NCI-H1092 treated with DMSO at 0.1 percent for 48 hours (cell line): ENCODE data around the gene SMARCAL1.

ENCODE experiments used
- DNase-seq: peaks from one replicate; lab custom pipeline; 2025; lab: John Stamatoyannopoulos, UW

The SMARCAL1 gene

GRCh38 chr2:216392945-216393840, 19.1 kb upstream of the SMARCAL1 start:
- no peak for DNase-seq

DNA sequence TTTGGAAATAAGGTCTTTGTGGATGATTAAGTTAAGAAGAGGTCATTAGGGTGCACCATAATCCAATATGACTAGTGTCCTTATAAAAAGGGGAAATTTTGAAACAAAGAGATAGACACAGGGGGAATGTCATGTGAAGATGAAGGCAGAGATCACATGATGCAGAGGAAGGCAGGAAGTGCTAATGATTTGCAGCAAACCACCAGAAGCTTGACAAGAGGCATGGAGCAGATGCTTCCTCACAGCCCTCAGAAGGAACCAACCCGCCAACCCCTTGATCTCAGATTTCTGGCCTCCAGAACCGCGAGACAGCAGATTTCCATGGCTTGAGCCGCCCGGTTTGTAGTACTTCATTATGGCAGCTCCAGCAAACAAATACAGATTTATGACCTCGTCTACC, 17.4 kb upstream of the SMARCAL1 start:
- no peak for DNase-seq

DNA sequence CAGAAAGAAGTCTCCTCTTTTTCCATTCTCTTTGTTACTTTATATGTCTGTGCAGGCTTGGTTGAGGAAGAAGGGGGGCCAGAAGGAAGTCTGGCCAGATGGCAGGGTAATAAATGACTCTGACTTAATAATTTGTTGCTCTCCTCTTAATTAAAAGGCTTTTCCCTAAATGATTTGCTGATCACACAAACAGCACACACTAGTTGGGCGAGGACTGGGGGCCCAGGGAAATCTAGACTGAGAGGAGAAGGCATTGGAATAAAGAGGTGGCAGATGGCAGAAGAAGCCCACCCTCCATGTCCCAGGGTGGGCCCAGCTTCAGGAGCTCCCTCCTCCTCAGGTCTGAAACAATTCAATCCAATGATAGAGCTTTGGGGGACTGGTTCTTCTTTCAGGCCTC, 12.7 kb upstream of the SMARCAL1 start:
- DNase-seq, result no peak

- no peak for DNase-seq
Measured at GRCh38 chr2:216402751-216403150, 9.5 kb upstream of the SMARCAL1 start.

GRCh38 chr2:216404010-216404618, 8.2 kb upstream of the SMARCAL1 start:
- DNase-seq, result no peak

- no peak for DNase-seq
Measured at GRCh38 chr2:216405588-216405987, 6.7 kb upstream of the SMARCAL1 start.

DNA sequence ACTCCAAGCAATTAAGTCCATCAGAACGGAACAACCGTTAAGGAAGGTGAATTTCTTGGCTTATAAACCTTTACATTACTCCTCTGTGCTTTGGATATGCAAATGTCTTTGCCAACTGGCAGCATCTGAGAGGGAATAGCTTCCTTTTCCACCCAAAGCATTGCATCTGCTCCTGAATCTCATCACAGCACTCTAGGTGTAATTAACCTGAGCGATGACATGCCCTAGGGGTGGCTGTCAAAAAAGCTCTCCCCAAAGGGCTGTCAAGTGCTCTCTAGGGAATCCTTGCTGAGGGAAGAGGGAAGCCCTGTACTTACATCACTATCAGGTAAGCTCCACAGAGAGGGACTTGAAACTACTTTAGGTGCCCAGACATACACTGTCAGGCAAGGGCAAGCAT, 5.5 kb upstream of the SMARCAL1 start:
- no peak for DNase-seq

GRCh38 chr2:216408426-216409290, 3.6 kb upstream of the SMARCAL1 start:
- no peak for DNase-seq

GRCh38 chr2:216410550-216410949, 1.7 kb upstream of the SMARCAL1 start:
- no peak for DNase-seq

GRCh38 chr2:216413882-216414281, 1.6 kb downstream of the SMARCAL1 start:
- no peak for DNase-seq

GRCh38 chr2:216414772-216415319, 2.6 kb downstream of the SMARCAL1 start:
- no peak for DNase-seq

- no peak for DNase-seq
Measured at GRCh38 chr2:216415541-216415940, 3.3 kb downstream of the SMARCAL1 start.

- DNase-seq, result no peak
Measured at GRCh38 chr2:216416571-216417307, 4.5 kb downstream of the SMARCAL1 start.

DNA sequence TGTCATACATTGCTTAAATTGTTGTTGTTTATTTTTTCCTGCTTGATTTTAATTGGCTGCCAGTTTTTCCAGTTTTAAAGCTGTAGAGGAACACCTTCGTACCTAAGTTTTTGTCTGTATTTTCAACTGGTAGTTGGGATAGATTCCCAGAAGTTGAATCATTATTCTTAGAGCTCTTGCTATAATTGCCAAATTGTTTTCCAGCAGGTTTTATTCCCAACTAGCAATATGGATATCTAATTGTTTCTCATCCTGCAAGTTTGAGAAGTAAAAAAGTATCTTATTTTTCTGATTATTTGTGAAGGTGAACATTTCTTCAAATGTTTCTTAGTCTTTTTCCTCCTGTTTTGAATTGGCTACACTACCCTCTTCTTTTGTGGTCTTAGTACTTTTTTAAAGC, 6.7 kb downstream of the SMARCAL1 start:
- DNase-seq, result no peak

- DNase-seq, result no peak
Measured at GRCh38 chr2:216420367-216421101, 8.2 kb downstream of the SMARCAL1 start.

DNA sequence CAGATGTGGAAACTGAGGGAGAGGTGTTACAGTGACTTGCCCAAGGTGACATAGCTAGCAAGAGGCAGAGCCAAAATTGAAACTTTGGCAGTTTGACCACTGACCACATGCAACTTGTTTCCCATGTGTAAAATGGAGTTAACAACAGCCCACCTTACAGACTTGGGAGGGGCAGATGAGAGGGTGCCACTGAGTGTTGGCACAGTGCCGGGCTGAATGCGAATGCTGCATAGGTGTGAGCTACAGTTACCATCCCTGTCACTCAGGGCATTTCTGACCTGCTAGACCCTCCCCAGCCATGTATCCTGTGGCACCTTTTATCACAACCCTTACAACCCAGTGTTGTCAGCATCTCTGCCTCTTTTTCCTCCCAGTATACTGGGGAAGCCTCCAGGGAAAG, 10.8 kb downstream of the SMARCAL1 start:
- no peak for DNase-seq

GRCh38 chr2:216424274-216424673, 12.0 kb downstream of the SMARCAL1 start:
- no peak for DNase-seq

DNA sequence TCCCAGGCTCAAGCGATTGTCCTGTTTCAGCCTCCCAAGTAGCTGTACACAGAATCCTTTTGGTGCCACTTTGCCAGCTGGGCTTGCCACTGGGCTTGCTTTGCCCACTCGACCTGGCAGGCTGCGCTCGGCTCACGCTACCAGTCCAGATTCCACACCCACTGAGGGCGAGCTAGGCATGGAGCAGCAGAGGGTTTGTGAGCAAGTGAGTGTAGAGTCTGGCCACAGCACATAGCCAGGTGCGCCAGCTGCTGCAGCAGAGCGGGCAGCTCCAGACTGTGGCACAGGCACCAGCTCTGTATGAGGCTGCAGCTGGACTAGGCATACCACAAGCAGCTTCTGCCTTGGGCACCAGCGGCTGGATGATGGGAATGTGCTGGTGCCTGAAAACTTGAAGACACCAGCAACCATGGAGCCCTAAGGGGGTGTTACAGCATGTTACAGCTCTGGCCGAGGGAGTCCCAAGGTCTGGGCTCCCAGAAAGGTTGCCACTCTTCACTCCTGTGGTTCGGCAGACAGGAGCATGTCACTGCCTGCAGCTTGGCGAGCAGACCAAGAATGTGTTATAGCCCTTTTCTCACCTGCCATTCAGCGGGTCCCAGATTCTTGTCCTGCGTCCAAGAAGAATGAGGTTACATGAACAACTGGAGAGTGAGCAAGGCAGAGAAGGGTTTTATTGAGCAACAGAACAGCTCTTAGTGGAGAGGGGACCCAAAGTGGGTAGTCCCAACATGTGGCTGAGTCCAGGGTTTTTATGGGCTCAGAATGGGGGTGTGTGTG, 12.9 kb downstream of the SMARCAL1 start:
- DNase-seq, result no peak

- no peak for DNase-seq
Measured at GRCh38 chr2:216426166-216426777, 14.0 kb downstream of the SMARCAL1 start.

GRCh38 chr2:216426938-216427337, 14.7 kb downstream of the SMARCAL1 start:
- no peak for DNase-seq
